ENCODE data around the gene DYSF. TPM values are rescaled to one million over a fixed set of nuclear protein-coding genes. Genes with fewer than 3 reads are reported as not detected.
A peak's percentile ranks its signal among the peaks of the same experiment; 100 is the strongest.

The DYSF gene
- total RNA-seq, 1 experiment from 2014 or later = 3.8 TPM

- no peak for DNase-seq (ENCODE audit: low spot score)
- in situ Hi-C loops (cut with HindIII; ENCODE audit: low sequenced_read_pairs) = no loop called here
Observed at GRCh38 chr2:71559080-71559827, 105.9 kb downstream of the DYSF start.

- DNase-seq (ENCODE audit: low spot score) = no peak
- in situ Hi-C loops (cut with HindIII; ENCODE audit: low sequenced_read_pairs) = no loop called here
Observed at GRCh38 chr2:71559828-71560637, 106.7 kb downstream of the DYSF start.

DNA sequence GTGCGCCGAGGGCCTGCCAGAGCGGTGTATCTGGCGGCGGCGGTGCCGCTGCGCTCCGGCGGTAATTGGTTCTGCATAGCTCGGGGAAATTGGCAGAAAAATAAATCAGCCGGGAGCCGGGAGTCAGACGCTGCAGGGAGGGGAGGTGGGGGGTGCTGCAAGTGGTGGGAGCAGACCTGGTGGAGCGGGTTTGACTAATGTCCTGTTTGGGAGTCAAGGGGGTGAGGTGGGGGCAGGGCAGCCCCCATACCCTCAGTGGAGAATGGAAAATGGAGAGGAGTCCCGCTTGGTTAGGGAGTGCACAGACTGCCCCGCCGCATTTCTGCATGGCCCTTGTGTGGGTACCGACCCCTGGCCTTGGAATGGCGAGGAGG lies 107.3 kb downstream of the DYSF start:
- in situ Hi-C loops (cut with HindIII; ENCODE audit: low sequenced_read_pairs) = no loop called here
- DNase-seq (ENCODE audit: low spot score) = peak; percentile 44

DNA sequence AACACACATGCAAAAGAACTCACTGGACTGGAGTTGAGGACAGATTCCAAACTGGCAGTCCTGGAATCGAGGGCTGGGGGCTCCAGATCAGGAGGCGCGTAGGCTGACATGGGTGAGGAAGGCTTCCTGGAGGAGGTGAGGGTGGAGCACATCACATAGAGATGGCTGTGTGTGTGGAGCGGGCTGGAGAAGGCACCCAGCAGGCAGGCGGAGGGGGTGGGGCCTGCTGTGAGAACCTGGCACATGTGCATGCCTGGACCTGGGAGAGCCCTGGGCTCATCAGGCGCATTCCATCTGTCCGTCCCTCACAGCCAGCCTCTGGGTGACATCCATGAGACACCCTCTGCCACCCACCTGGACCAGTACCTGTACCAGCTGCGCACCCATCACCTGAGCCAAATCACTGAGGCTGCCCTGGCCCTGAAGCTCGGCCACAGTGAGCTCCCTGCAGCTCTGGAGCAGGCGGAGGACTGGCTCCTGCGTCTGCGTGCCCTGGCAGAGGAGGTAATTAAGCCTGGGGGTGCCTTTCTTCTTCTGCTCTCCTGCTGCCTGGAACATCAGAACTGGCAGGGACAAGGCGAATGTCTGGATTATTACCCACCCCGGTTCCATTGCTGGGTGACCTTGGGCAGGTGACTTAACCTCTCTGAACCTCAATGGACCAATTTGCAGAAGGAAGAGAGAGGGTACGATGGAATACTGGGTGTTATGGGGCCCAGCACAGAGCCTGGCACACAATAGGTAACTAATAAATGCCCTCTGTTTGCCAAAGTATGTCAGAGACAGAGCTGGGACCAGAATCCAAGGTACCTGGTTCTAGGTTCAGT lies 108.3 kb downstream of the DYSF start:
- in situ Hi-C loops (cut with HindIII; ENCODE audit: low sequenced_read_pairs) = no loop called here
- peak; percentile 64 for DNase-seq (ENCODE audit: low spot score)

DNA sequence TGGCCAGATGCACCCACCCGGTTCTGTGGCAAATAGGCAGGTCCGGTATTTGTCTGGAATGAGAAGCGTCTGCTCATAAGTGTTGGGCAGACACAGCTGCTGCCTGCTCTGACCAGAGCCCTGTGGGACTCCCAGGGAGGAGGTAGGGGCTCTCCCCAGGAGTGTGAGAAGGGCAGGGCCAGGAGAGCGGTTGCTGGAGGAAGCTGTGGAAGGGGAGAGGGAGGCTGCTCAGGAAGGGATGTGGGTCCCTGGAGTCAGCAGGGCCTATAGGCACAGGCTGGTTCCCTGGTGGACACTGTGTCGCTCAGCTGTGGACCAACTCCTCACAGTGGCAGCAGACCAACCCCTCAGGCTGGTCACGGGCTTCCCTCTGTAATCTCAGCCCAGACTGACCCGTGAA lies 109.2 kb downstream of the DYSF start:
- DNase-seq (ENCODE audit: low spot score) = no peak
- in situ Hi-C loops (cut with HindIII; ENCODE audit: low sequenced_read_pairs) = no loop called here

- in situ Hi-C loops (cut with HindIII; ENCODE audit: low sequenced_read_pairs) = no loop called here
- DNase-seq (ENCODE audit: low spot score) = no peak
Observed at GRCh38 chr2:71563872-71564271, 110.5 kb downstream of the DYSF start.

DNA sequence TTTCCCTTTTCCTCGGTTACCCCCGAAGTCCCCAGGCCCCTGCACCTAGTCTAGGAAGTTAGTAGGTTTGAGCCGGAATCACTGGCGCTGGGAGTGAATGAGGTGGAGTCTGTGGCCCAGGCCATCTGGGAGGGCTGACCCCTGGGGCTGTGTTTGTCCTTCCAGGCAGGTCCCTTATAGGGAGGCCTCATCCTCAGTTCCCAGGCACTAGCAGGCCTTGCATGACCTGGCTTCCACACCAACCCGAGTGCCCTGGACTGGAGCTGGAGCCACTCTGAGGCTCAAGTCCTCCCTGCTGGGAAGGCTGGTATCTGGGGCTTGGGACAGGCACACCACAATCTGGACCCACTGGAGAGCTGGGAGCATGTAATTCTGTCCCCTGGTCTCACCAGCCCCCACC lies 111.0 kb downstream of the DYSF start:
- no peak for DNase-seq (ENCODE audit: low spot score)
- in situ Hi-C loops (cut with HindIII; ENCODE audit: low sequenced_read_pairs) = no loop called here

DNA sequence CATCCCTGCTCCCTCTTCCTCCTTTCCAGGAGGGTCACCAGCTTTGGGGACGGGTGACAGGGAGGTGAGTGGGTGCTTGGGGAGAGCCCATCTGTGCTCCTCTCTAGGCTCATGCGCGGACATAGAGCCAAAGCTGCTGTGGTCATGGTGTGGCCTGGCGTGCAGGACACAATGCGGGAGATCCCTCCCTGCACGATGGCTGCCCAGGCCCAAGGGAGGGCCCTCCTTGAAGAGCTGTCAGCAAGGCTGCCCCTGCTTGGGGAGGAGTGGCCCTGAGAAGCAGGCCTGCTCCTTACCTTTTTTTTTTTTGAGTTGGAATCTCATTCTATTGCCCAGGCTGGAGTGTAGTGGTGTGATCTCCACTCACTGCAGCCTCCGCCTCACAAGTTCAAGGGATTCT lies 111.4 kb downstream of the DYSF start:
- in situ Hi-C loops (cut with HindIII; ENCODE audit: low sequenced_read_pairs) = no loop called here
- DNase-seq (ENCODE audit: low spot score) = no peak

- in situ Hi-C loops (cut with HindIII; ENCODE audit: low sequenced_read_pairs) = no loop called here
- no peak for DNase-seq (ENCODE audit: low spot score)
Observed at GRCh38 chr2:71566372-71566771, 113.0 kb downstream of the DYSF start.

DNA sequence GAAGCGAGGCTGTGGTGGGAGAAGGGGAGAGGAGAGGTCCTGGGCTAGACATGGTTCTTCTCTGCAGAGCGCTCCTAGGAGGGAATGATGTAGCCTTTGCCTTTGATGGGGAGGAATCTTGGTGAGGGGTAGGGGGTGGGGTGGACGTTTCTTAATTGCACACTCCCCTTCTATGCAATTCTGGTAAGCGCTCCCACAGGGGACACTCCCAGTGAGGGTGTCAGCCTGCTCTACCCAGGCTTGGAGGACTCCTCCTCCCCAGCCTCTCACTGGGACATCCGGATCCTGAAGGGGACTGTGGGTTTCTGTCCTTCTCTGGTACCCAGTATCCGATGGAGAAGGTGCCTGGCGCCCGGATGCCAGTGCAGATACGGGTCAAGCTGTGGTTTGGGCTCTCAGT lies 114.3 kb downstream of the DYSF start:
- in situ Hi-C loops (cut with HindIII; ENCODE audit: low sequenced_read_pairs) = no loop called here
- DNase-seq (ENCODE audit: low spot score) = no peak

DNA sequence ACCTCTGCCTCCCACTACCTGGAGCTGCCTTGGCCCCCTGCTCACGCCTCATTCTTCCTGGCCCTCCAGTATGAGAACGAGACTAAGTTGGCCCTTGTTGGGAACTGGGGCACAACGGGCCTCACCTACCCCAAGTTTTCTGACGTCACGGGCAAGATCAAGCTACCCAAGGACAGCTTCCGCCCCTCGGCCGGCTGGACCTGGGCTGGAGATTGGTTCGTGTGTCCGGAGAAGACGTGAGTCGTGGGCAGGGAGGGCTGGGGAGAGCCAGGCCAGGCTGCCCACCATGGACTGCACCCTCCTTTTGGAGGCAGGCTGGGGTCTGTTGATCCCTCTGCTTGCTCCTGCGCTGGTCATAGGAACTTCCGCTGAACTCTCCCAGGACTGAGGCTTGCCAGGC lies 114.7 kb downstream of the DYSF start:
- in situ Hi-C loops (cut with HindIII; ENCODE audit: low sequenced_read_pairs) = no loop called here
- no peak for DNase-seq (ENCODE audit: low spot score)

DNA sequence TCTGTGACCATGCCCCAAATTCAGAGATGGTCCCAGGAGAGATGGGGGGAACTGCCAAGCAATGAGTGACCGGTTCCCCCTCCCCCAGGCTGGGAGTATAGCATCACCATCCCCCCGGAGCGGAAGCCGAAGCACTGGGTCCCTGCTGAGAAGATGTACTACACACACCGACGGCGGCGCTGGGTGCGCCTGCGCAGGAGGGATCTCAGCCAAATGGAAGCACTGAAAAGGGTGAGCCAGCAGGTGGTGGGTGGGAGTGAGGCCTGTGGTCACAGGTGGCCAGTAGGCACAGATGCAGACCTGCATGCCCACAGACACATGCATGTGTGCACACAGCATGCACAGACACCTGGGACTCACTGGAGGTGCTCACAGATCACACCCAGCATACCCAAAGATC lies 117.2 kb downstream of the DYSF start:
- in situ Hi-C loops (cut with HindIII; ENCODE audit: low sequenced_read_pairs) = no loop called here
- DNase-seq (ENCODE audit: low spot score) = no peak

DNA sequence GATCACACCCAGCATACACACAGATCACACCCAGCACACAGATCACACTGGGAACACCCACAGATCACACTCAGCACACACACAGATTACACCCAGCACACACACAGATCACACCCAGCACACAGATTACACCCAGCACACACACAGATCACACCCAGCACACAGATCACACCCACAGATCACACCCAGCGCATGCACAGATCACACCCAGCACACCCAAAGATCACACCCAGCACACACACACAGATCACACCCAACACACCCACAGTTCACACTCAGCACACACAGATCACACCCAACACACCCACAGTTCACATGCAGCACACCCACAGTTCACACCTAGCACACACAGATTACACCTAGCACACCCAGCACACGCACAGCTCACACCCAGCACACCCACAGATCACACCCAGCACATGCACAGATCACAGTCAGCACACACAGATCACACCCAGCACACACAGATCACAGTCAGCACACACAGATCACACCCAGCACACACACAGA lies 117.6 kb downstream of the DYSF start:
- in situ Hi-C loops (cut with HindIII; ENCODE audit: low sequenced_read_pairs) = no loop called here
- no peak for DNase-seq (ENCODE audit: low spot score)

- in situ Hi-C loops (cut with HindIII; ENCODE audit: low sequenced_read_pairs) = no loop called here
- DNase-seq (ENCODE audit: low spot score) = no peak
Observed at GRCh38 chr2:71571945-71572344, 118.6 kb downstream of the DYSF start.

GRCh38 chr2:71575966-71576365 lies 122.6 kb downstream of the DYSF start:
- DNase-seq (ENCODE audit: low spot score) = peak; percentile 52
- in situ Hi-C loops (cut with HindIII; ENCODE audit: low sequenced_read_pairs) = no loop called here

- in situ Hi-C loops (cut with HindIII; ENCODE audit: low sequenced_read_pairs) = no loop called here
Observed at GRCh38 chr2:71576541-71576940, 123.2 kb downstream of the DYSF start.

GRCh38 chr2:71577209-71577608 lies 123.8 kb downstream of the DYSF start:
- in situ Hi-C loops (cut with HindIII; ENCODE audit: low sequenced_read_pairs) = no loop called here
- no peak for DNase-seq (ENCODE audit: low spot score)

More at GRCh38 chr2:71576541-71576940, 123.2 kb downstream of the DYSF start:
- no peak for DNase-seq (ENCODE audit: low spot score)

- in situ Hi-C loops (cut with HindIII; ENCODE audit: low sequenced_read_pairs) = no loop called here
- DNase-seq (ENCODE audit: low spot score) = no peak
Observed at GRCh38 chr2:71578767-71579342, 125.5 kb downstream of the DYSF start.

DNA sequence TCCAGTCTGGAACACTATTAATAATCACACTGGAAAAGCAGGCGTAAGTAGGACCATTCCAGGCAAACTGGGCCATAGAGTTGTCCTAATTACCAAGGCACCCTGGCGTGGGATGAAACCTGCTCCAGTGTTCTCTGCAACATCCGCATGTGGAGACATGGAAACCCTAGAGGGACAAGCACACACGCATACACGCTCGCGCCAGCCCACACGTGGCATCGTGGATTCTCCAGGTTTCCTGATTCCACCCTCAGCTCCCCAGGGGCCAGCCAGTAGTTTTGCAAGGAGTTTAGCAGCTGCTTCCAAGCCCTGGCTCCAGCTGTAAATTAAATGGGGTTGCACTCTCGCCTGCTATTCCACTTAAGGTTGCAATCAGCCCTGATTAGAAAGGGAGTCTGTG lies 127.7 kb downstream of the DYSF start:
- DNase-seq (ENCODE audit: low spot score) = peak; percentile 54
- in situ Hi-C loops (cut with HindIII; ENCODE audit: low sequenced_read_pairs) = no loop called here

All from G401 (cell line).